K562 (cell line): ENCODE data around the gene CHD3. TPM values are rescaled to one million over a fixed set of nuclear protein-coding genes. Genes with fewer than 3 reads are reported as not detected.

Experiments used
- GABPB1 ChIP-seq: sonication (generic); formaldehyde crosslinking; IDR thresholded peaks from 2 replicates; pipeline ENCODE4 v1.8.0; 2022; ENCODE audit warnings: mild to moderate bottlenecking, missing genetic modification reagents
- NFYB ChIP-seq: IDR thresholded peaks from 2 replicates; pipeline ENCODE4 v1.6.1; 2011; ENCODE audit warnings: mild to moderate bottlenecking, moderate library complexity; ENCODE audit not compliant: insufficient read length; ENCODE audit errors: extremely low read depth
- RBM39 ChIP-seq: fragments of 200-400 bp; formaldehyde crosslinking; optimal IDR thresholded peaks from 2 replicates; pipeline ENCODE3; 2018; ENCODE audit warnings: low read depth, low read length
- SRSF3 ChIP-seq: fragments of 200-400 bp; formaldehyde crosslinking; IDR thresholded peaks from 2 replicates; pipeline ENCODE4 v1.6.1; 2016; ENCODE audit warnings: mild to moderate bottlenecking, low read length, moderate library complexity; ENCODE audit not compliant: insufficient read depth
- ZBED1 ChIP-seq: IDR thresholded peaks from 2 replicates; pipeline ENCODE4 v1.6.1; 2014
- polyA plus RNA-seq, 8 experiments: library from polyadenylated mRNA; depleted of rRNA in 4 of 8; stranded (reverse) in 5 of 8; unstranded in 3 of 8; fragments of >200 nt; fragmentation: Nextera tagmentation in 2 of 8; fragmentation: Illumina TruSeq in 1 of 8; extraction: Ambion mirVana in 2 of 8; extraction: Trizol in 1 of 8; gene quantifications; 2 replicates each; pipeline versions ENCODE4 v1.2.1 to v1.2.3, GENCODE V29; 2011 to 2014; ENCODE audit warnings: inconsistent platforms in 1 of 8, missing spikeins in 1 of 8
- total RNA-seq, 7 experiments: library from RNA; depleted of rRNA in 6 of 7; stranded (reverse); fragments of >200 nt in 6 of 7; fragmentation: Illumina TruSeq in 2 of 7; extraction: Trizol in 2 of 7; gene quantifications; 2 replicates each; pipeline versions ENCODE4 v1.2.1 to v1.2.3, GENCODE V29; 2011 to 2021; ENCODE audit warnings: low replicate concordance in 1 of 7
- TF ChIP-seq, protein P1 (sequence below), 2 experiments: fragments of 450-650 bp; formaldehyde crosslinking in 1 of 2; IDR thresholded peaks; 2 replicates each; pipeline versions ENCODE4 v1.4.0 to v1.6.1; 2014 to 2020; ENCODE audit warnings: mild to moderate bottlenecking in 2 of 2, borderline replicate concordance in 1 of 2, low read depth in 1 of 2

CHD3 gene
- total and polyA plus RNA-seq, 9 of the 15 experiments (the other 6 are each of a cell fraction or from before 2014, with no cell fraction given), result 0.39 to 38.2 (median 21.2) TPM

DNA sequence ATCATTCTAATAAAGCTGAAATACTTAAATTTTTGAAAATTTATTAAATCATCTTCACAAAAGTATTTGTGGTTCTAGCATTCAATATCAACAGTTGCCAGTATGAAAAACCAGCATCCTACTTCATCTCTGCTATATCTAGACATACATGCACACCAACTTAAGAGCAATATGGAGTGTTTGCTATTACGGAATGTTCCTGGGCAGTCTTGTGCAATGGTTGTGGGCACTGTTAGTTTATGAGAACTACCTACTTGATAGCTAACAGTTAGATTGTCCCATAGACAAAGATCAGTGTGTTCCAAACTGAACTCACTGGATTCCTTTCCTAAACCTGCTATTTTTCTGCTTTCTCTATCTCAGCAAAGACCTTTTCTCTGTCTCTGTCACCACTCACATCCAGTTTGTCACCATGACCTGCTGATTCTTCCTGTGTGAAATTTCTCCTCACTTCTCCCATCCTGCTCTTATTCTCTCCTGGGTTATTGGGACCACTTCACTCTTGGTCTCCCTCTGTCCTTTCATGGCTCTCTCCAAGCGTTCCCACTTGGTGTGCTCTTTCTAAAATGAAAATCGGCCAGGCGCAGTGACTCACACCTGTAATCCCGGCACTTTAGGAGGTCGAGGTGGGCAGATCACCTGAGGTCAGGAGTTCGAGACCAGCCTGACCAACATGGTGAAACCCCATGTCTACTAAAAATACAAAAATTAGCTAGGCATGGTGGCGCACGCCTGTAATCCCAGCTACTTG, 71.1 kb downstream of the CHD3 start (continued):
- TF ChIP-seq, protein P1, sequence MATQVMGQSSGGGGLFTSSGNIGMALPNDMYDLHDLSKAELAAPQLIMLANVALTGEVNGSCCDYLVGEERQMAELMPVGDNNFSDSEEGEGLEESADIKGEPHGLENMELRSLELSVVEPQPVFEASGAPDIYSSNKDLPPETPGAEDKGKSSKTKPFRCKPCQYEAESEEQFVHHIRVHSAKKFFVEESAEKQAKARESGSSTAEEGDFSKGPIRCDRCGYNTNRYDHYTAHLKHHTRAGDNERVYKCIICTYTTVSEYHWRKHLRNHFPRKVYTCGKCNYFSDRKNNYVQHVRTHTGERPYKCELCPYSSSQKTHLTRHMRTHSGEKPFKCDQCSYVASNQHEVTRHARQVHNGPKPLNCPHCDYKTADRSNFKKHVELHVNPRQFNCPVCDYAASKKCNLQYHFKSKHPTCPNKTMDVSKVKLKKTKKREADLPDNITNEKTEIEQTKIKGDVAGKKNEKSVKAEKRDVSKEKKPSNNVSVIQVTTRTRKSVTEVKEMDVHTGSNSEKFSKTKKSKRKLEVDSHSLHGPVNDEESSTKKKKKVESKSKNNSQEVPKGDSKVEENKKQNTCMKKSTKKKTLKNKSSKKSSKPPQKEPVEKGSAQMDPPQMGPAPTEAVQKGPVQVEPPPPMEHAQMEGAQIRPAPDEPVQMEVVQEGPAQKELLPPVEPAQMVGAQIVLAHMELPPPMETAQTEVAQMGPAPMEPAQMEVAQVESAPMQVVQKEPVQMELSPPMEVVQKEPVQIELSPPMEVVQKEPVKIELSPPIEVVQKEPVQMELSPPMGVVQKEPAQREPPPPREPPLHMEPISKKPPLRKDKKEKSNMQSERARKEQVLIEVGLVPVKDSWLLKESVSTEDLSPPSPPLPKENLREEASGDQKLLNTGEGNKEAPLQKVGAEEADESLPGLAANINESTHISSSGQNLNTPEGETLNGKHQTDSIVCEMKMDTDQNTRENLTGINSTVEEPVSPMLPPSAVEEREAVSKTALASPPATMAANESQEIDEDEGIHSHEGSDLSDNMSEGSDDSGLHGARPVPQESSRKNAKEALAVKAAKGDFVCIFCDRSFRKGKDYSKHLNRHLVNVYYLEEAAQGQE (IDR thresholded peaks at IDR 0.05; ENCODE audit: borderline replicate concordance), result no peak
- TF ChIP-seq, protein P1 (CRISPR knock-in tag; IDR thresholded peaks at IDR 0.05; ENCODE audit: low read depth), result no peak
- no peak for TF ChIP-seq ZBED1
- TF ChIP-seq NFYB, result no peak
- no peak for TF ChIP-seq SRSF3
- no peak for TF ChIP-seq RBM39
- TF ChIP-seq GABPB1 (CRISPR knock-in tag), result no peak
- TF ChIP-seq, all 486 proteins: peak for 0
